ENCODE data around the gene GMEB2.

- TF ChIP-seq GATA2 (IDR thresholded peaks at IDR 0.05; ENCODE audit: low read depth, low read length), result no peak
- TF ChIP-seq GATA3 (IDR thresholded peaks at IDR 0.05; ENCODE audit: low read depth, low read length), result no peak
Measured at GRCh38 chr20:63664143-63664851, 37.4 kb upstream of the GMEB2 start.
